H1 (cell line): ENCODE data around the gene PSMD5. TPM values are rescaled to one million over a fixed set of nuclear protein-coding genes. Genes with fewer than 3 reads are reported as not detected.
A peak's percentile ranks its signal among the peaks of the same experiment; 100 is the strongest.

Experiments used
- BCL11A ChIP-seq, 2 experiments: IDR thresholded peaks; one replicate each; pipeline ENCODE4 v1.6.1; 2011; ENCODE audit warnings: low read depth in 2 of 2, low read length in 2 of 2, mild to moderate bottlenecking in 2 of 2
- CBX5 ChIP-seq: fragments of 300-800, 300-1000 bp; sonication (generic); IDR thresholded peaks from 2 replicates; pipeline ENCODE4 v1.7.1; 2016; ENCODE audit warnings: antibody characterized with exemption, low read length, low read depth
- CBX8 ChIP-seq: fragments of 300-800, 300-1000 bp; sonication (generic); IDR thresholded peaks from 2 replicates; pipeline ENCODE4 v1.7.1; 2016; ENCODE audit warnings: low read depth, low read length, borderline replicate concordance
- CREB1 ChIP-seq: IDR thresholded peaks from 2 replicates; pipeline ENCODE4 v1.6.1; 2012; ENCODE audit warnings: inconsistent platforms
- CTCF ChIP-seq, 3 experiments: IDR thresholded peaks; 1 replicate in 2 of 3; 2 replicates in 1 of 3; pipeline versions ENCODE4 v1.5.1 to v1.6.1; 2011; ENCODE audit warnings: low read length in 3 of 3, mild to moderate bottlenecking in 3 of 3, inconsistent platforms in 2 of 3, low read depth in 1 of 3, moderate library complexity in 1 of 3; ENCODE audit not compliant: insufficient read depth in 1 of 3; ENCODE audit errors: control extremely low read depth in 1 of 3
- FOSL1 ChIP-seq: IDR thresholded peaks from 2 replicates; pipeline ENCODE4 v1.6.1; 2011; ENCODE audit warnings: mild to moderate bottlenecking, low read depth, low read length, moderate library complexity; ENCODE audit not compliant: insufficient read depth
- KDM4A ChIP-seq: IDR thresholded peaks from one replicate; pipeline ENCODE4 v1.7.1; 2012; ENCODE audit warnings: low read depth, mild to moderate bottlenecking, moderate library complexity, low read length, inconsistent platforms; ENCODE audit not compliant: severe bottlenecking
- MAFK ChIP-seq: IDR thresholded peaks from 2 replicates; pipeline ENCODE4 v1.6.1; 2012; ENCODE audit warnings: low read depth, mild to moderate bottlenecking, improper control_type of control experiment, low read length
- NANOG ChIP-seq: IDR thresholded peaks from 2 replicates; pipeline ENCODE4 v1.6.1; 2011; ENCODE audit warnings: low read length, low read depth, mild to moderate bottlenecking, inconsistent platforms; ENCODE audit not compliant: insufficient read depth, poor library complexity, severe bottlenecking
- NRF1 ChIP-seq: IDR thresholded peaks from 2 replicates; pipeline ENCODE4 v1.6.1; 2011; ENCODE audit warnings: mild to moderate bottlenecking, low read depth, low read length, improper control_type of control experiment
- POLR2AphosphoS5 ChIP-seq: IDR thresholded peaks from 2 replicates; pipeline ENCODE4 v1.6.1; 2011; ENCODE audit warnings: low read depth, low read length
- POU5F1 ChIP-seq: IDR thresholded peaks from 2 replicates; pipeline ENCODE4 v1.6.1; 2011; ENCODE audit warnings: low read depth, mild to moderate bottlenecking, low read length, moderate library complexity
- RNF2 ChIP-seq: fragments of 200-900, 300-1000 bp; sonication (generic); IDR thresholded peaks from 2 replicates; pipeline ENCODE4 v1.7.1; 2016; ENCODE audit warnings: borderline replicate concordance, low read depth, mild to moderate bottlenecking, antibody characterized with exemption, low read length; ENCODE audit not compliant: poor library complexity, severe bottlenecking; ENCODE audit errors: missing control alignments
- SAP30 ChIP-seq: fragments of 300-600 bp; sonication (generic); IDR thresholded peaks from 2 replicates; pipeline ENCODE4 v1.7.1; 2012; ENCODE audit warnings: low read length, moderate library complexity, mild to moderate bottlenecking, inconsistent platforms; ENCODE audit not compliant: insufficient read depth, insufficient replicate concordance
- SIRT6 ChIP-seq: IDR thresholded peaks from one replicate; pipeline ENCODE4 v1.7.1; 2012; ENCODE audit warnings: low read length, inconsistent platforms
- SP2 ChIP-seq: IDR thresholded peaks from 2 replicates; pipeline ENCODE4 v1.6.1; 2012; ENCODE audit warnings: mild to moderate bottlenecking, low read length, inconsistent platforms
- TAF1 ChIP-seq: IDR thresholded peaks from 2 replicates; pipeline ENCODE4 v1.6.1; 2011; ENCODE audit warnings: mild to moderate bottlenecking, low read depth, low read length
- TAF7 ChIP-seq: optimal IDR thresholded peaks from 2 replicates; pipeline ENCODE3; 2011; ENCODE audit warnings: low read depth, mild to moderate bottlenecking, inconsistent platforms, low read length, moderate library complexity, borderline replicate concordance
- TBP ChIP-seq: IDR thresholded peaks from 2 replicates; pipeline ENCODE4 v1.6.1; 2011; ENCODE audit warnings: low read depth, low read length, improper control_type of control experiment
- TCF12 ChIP-seq: IDR thresholded peaks from 2 replicates; pipeline ENCODE4 v1.6.1; 2011; ENCODE audit warnings: low read depth, mild to moderate bottlenecking, low read length
- YY1 ChIP-seq: IDR thresholded peaks from 2 replicates; pipeline ENCODE4 v1.6.1; 2011; ENCODE audit warnings: low read depth, mild to moderate bottlenecking, low read length
- ZNF274 ChIP-seq: IDR thresholded peaks from 2 replicates; pipeline ENCODE4 v1.7.0; 2012; ENCODE audit warnings: low read length, borderline replicate concordance; ENCODE audit errors: extremely low read depth
- polyA plus RNA-seq, 7 experiments: library from polyadenylated mRNA; depleted of rRNA in 3 of 7; stranded (reverse) in 5 of 7; unstranded in 2 of 7; fragments of >200 nt in 5 of 7; fragments of 200-250 nt in 2 of 7; gene quantifications; 1 replicate in 5 of 7; 2 replicates in 1 of 7; 4 replicates in 1 of 7; pipeline versions ENCODE4 v1.2.1 to v1.2.3, GENCODE V29; 2011 to 2013; ENCODE audit warnings: missing spikeins in 2 of 7, mixed read lengths in 2 of 7
- total RNA-seq: library from RNA; stranded (reverse); fragmentation: NEBNext Ultra II Directional; extraction: Animal tissue kit (Norgen Biotek cat#: 25700); gene quantifications from 2 replicates; pipeline ENCODE4 v1.2.1, GENCODE V29; 2021

PSMD5 gene
- total and polyA plus RNA-seq, 2 of the 8 experiments (the other 6 are each of a cell fraction or from before 2014, with no cell fraction given): 19.2 to 30.5 TPM

GRCh38 chr9:120842685-120843485, at the start of gene PSMD5 (continued):
- TF ChIP-seq FOSL1 (no peak), CREB1 (peak; percentile 84), TBP (peak; percentile 91), BCL11A (IDR thresholded peaks at IDR 0.05; ENCODE audit: low read depth in 2 of 2, low read length in 2 of 2) (no peak), MAFK (no peak), CBX5 (no peak), TAF7 (peak; percentile 94), POU5F1 (no peak), NANOG (no peak), NRF1 (no peak), SP2 (no peak), TAF1 (peak; percentile 98), SIRT6 (no peak), SAP30 (no peak), KDM4A (peak; percentile 99), POLR2AphosphoS5 (peak; percentile 94), YY1 (peak; percentile 97), ZNF274 (no peak), TCF12 (0 out of 2 replicates have a peak, but pooled peaks have one; percentile 3), CTCF (IDR thresholded peaks at IDR 0.05; ENCODE audit: control extremely low read depth in 1 of 3, insufficient read depth in 1 of 3, low read depth in 1 of 3, low read length in 3 of 3) (no peak; a peak in 1 of 4 replicates), RNF2 (no peak), CBX8 (no peak)
